ENCODE results near the gene FZD10.

Gene FZD10

DNA sequence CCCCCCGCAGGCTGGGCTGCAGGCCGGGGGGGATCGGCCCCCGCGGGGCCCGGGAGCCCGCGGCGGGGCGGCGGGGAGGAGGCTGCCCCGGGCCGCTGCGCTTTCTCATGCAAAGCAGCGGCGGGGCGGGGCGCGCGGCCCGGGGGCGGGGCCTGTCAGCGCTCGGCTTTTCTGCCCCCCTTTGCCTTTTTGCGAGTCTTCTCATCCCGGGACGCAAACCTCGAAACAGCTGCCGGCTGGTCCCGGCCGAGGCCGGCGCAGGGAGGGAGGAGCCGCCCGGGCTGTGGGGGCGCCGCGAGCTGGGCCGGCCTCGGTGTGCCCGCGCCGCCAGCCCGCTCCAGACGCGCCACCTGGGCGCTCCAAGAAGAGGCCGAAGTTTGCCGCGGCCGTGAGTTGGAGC, at the start of gene FZD10:
TSS of gene FZD10 (plus strand) at position 198 of the 400 bp plus-strand sequence. CDS start 479 bp downstream, outside the sequence.
- DNase-seq (ENCODE audit: low spot score), result peak; percentile 96

DNA sequence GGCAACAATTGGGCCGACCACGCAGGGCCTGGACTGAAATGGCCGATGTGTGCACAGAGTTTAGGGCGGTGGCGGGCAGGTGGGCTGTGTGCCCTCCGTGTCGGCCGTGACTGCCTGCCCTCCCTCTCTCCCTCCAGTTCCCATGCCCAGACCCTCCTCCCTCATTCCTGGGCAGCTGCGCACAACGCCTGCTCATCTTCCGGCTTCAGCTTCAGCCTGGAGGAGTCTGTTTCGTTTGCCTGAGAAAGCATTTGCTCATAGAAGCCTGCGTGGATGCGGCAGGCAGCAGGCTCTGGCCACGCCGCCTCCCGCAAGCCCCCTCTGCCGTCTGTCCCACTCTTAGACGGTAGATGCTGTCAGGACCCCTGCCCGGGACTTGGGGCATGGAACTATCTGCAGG, 47.3 kb upstream of the FZD10 start:
- no peak for DNase-seq (ENCODE audit: low spot score)

DNA sequence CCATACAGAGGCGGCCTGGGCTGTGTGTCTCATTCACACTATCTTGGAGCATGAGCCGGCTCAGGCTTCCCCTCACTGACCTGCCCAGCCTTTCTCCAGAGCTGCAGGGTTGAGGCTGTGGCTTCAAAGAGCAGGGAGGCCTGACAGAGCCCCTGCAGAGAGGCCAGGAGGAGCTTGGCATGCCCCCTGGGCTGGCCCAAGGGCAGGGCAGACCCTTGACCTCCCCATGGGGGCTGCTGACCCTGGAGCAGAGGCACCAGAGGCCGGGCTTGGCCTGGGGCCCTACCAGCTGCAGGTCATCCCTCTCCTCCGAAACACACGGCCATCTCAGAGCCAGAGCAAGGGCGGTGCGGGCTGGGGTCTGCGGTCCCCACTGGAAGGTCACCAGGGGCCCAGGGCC, 46.6 kb upstream of the FZD10 start:
- DNase-seq (ENCODE audit: low spot score), result no peak

- DNase-seq (ENCODE audit: low spot score), result no peak
Observed at GRCh38 chr12:130116791-130117190, 45.5 kb upstream of the FZD10 start.

GRCh38 chr12:130117233-130117632, 45.0 kb upstream of the FZD10 start:
- DNase-seq (ENCODE audit: low spot score), result no peak

GRCh38 chr12:130117701-130118100, 44.6 kb upstream of the FZD10 start:
- DNase-seq (ENCODE audit: low spot score), result no peak

GRCh38 chr12:130118181-130118580, 44.1 kb upstream of the FZD10 start:
- DNase-seq (ENCODE audit: low spot score), result no peak

DNA sequence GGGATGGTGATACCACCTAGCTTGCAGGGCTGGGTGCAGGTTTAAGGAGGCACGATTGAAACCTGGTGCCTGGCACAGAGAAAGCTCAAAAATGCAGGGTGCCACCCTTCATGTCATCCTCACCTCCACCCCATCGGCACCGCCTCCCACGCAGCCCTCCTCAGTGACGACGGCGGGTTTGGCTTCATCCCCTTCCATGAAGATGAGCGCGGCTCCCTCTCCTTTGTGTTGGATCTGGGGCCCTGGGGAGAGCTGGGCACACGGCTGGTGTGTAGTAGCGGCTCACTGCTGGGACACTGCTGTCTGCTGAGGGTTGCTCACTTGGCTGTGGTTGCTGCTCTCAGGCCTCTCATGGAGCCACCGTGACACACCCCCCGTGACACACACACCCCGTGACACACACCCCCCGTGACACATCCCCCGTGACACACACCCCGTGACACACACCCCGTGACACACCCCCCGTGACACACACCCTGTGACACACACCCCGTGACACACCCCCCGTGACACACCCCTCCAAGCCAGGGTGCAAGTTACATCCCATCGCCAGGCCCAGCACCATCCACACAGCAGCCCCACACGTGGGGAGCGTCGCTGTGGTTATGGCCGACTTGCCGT, 42.9 kb upstream of the FZD10 start:
- DNase-seq (ENCODE audit: low spot score), result no peak

- DNase-seq (ENCODE audit: low spot score), result no peak
Observed at GRCh38 chr12:130120012-130120805, 42.1 kb upstream of the FZD10 start.

DNA sequence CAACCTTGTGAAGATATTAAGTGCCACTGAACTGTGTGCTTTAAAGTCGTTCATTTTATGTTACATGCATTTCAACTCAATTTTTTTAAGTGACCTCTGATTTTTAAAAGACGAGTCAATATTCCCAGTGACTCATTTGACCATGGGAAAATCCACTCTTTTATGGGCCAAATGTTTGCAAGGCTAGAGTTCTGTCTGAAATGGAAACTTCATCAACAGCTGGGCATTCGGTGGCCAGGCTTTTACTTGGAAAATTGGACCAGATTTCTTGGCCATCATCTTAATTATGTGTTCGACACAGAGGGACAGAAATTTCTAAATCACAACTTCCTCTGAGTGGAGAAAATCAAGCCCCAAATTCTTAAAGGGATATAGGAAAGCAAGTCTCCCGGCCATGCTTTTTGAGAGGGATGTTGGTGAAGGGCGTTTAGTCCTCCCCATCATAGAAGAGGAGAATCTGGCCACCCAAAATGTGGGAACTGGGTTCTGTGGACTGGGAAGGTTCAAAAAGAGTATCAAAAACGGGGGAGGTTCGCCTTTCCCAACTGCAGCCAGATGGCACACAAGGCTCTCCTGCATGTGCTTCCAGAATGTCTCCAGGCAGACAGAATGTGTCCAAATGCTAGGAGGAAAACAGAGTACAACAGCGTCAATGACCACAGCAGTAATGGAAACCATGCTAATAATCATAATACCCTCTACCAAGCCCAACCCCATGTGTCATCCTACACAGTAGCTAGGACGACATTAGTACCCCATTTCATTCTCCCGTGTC, 40.9 kb upstream of the FZD10 start:
- no peak for DNase-seq (ENCODE audit: low spot score)

- no peak for DNase-seq (ENCODE audit: low spot score)
Observed at GRCh38 chr12:130122356-130122755, 39.9 kb upstream of the FZD10 start.

DNA sequence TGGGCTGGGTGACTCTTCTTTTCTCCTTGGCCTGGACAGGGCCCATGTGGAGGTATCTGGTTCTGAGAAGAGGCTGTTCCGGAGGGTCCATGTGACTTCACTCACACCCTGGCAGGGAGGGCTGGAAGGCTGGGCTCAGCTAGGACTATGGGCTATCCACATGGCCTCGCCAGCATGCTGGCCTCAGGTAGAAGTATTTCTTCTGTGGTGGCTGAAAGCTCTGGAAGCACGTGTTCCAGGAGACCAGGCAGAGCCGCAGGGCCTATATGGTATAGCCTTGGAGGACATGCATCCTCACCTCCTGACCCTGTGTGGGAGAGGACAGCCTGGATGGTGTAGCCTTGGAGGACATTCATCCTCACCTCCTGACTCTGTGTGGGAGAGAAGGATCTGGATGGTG, 38.2 kb upstream of the FZD10 start:
- DNase-seq (ENCODE audit: low spot score), result no peak

GRCh38 chr12:130124605-130125244, 37.5 kb upstream of the FZD10 start:
- DNase-seq (ENCODE audit: low spot score), result no peak

DNA sequence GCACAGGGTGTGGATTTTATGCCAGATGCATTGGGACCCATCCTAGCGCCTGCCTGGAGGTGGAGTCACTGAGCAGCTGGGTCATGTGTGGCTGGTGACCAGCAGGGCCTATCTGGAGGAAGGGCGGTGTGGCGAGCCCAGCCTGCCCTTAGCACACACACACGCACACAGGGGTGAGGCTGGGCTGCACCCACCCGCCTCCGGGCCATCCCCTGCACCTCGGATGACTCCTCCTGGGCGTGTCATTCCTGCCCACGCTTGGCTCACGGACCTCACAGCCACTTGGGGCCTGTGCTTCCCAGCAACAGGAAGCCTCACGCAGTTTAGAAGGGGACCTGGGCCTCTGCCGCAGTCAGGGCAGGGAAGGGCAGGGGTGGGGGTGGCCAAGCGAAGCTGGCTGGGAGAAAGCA, 36.2 kb upstream of the FZD10 start:
- no peak for DNase-seq (ENCODE audit: low spot score)

DNA sequence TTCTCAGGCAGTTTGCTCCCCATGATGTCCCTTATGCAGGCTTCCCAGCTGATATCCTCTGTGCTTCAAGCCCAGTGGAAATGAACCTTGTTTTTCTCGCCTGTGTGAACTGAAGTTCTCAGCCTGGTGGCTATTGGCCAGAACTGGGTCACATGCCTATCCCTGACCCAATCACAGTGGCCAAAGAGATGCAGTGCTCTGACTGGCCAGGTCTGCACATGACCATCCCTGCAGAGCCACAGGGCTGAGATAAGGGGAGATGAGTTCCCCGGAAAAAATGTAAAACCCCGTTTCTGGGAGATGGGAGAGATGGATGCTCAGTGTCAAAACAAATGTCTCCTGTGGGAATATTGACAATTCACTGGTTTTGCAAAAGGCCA, 34.7 kb upstream of the FZD10 start:
- no peak for DNase-seq (ENCODE audit: low spot score)

DNA sequence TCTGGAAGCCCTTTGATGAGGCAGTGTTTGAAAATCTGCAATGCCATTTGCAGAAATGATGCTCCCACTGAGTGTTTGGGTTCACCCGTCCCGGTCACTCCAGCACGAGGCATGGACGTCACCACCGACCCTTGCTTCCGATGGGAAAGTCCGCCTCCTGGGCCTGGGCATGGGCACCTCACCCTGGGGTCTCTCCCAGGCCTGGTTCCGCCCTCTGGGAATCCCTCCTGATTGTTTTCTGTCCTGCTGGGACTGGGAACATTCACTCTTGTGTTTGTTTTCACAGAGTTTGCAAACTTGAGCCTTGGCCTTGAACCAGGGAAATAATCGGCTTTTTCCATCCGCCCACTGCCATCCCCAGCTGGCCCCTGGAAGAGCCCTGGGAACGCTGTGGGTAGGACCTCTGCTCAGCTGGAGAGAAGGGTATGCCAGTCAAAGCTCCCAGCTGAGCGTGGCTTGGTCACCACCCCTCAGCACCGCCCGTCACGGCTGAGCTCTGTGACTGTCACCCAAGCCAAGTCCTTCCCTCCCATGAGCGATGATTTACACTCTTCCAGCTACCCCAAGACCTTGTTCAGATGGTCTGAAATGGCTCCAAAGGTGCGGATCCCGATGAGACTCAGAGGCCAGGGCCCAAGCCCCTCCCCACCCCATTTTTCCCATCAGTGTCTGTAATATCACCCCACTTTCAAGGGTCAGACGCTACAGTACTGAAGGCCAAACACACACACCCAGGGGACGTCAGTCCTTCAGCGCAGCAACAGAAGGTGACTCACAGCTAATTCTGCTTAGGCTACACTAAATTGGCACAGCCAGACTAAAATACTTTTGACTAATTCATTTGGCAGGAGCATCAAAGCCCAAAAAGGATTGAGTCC, 34.1 kb upstream of the FZD10 start:
- no peak for DNase-seq (ENCODE audit: low spot score)

DNA sequence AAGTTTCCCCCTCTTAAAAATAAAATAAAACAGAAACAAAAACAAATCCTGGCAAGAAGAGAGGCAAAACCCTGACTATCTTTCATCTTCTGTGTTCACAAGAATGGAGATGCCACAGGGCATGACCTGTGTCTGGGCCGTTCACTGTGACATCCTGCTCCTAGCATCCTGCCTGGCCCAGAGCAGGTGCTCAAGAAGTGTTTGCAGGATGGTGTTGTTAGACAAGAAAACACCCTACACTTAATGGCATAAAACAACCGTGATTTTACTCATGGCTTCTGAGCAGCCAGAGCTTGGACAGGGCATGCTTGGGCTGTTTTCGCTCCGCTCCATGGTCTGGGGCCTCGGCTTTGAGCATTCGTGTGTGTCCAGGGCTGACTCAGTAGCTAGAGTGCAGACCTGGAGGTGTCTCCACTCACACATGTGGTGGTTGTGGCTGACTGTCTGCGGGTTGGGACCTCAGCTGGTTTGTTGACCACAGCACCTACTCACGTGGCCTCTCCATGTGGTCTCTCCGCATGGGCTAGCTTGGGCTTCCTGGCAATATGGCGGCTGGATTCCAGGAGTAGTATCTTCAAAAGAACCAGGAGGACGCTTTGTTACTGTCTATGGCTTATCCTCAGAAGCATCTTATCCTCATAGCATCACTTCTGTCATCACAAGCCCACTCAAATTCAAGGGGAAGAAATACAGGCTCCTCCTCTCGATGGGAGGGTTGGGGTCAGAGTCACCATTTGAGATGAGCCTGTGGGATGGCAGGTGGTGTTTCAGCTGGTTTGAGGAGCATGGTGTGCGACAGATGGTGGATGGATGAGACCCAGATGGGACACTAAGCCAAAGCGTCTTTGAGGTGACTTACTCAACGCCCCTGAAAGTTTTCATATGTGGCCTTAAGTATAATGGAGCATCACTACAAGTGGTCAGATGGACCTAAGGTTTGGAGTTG, 33.2 kb upstream of the FZD10 start:
- DNase-seq (ENCODE audit: low spot score), result no peak

DNA sequence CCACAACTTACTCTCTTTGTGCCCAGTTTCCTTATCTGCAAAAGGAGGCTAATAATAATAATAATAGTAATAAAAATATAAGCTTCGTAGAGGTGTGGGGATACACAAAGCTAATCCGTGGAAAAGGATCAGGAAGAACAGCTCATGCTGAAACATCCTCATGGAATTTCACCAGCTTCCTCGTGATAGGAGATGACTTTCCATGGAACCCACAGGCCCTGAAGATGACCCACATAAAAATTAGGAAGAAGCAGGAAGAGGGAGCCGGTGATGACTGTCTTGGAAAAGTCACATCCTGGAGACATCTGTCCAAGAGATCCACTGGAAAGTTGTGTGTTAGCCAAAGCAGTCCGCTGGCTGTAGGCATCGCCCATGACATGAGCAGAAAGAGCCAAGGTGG, 31.9 kb upstream of the FZD10 start:
- DNase-seq (ENCODE audit: low spot score), result no peak

DNA sequence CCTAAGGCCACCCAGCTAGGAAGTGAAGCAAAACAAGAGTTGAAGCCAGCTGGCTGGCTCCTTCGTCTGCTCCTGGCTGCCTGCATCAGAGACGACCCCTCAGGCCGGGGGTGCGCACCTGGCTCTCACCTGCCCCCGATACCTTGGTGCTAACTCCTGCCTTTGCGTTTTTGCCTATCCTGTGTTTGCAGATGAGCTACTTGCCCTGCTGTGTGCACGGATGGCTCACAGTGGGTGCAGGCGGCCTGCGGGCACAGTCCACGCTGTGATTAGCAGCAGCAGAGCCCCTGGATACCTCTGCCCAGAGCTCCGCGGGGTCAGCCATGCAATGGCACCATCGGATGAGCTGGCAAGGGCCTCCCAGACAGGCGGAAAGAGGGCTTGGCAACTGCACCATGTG, 31.2 kb upstream of the FZD10 start:
- DNase-seq (ENCODE audit: low spot score), result no peak

GRCh38 chr12:130131801-130132200, 30.5 kb upstream of the FZD10 start:
- DNase-seq (ENCODE audit: low spot score), result no peak
